ENCODE data around the gene AKAP9. TPM values are rescaled to one million over a fixed set of nuclear protein-coding genes. Genes with fewer than 3 reads are reported as not detected.
"Not testable (repeated sequence)": the region's sequence is repeated elsewhere in the genome, so short reads cannot be mapped to it uniquely, and the experiment has no call there.

Gene AKAP9
- total and polyA plus RNA-seq, 7 experiments from 2014 or later: 26.0 to 93.5 (median 63.0) TPM

DNA sequence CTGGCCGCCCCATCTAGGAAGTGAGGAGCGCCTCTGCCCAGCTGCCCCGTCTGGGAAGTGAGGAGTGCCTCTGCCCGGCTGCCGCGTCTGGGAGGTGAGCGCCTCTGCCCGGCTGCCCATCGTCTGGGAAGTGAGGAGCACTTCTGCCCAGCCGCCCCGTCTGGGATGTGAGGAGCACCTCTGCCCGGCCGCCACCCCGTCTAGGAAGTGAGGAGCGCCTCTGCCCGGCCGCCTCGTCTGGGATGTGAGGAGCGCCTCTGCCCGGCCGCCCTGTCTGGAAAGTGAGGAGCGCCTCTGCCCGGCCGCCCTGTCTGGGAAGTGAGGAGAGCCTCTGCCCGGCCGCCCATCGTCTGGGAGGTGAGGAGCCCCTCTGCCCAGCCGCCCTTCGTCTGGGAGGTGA lies 86.5 kb downstream of the AKAP9 start:
- Mint-ChIP-seq H3K9me3 (peaks cover 0 to 14% (median 3%) of the 10 kb centered on the region in 11 donors), H3K36me3 (peaks cover 21 to 70% (median 57%) of the 10 kb centered on the region in 5 donors)
- H3K27me3 ChIP-seq (ENCODE audit: control insufficient read depth in 2 of 2, insufficient read depth in 2 of 2, low read length in 2 of 2); DNase-seq; ATAC-seq; H3K27ac Mint-ChIP-seq; H3K27ac ChIP-seq (ENCODE audit: low read depth, low read length); H3K9me3 ChIP-seq (ENCODE audit: control insufficient read depth in 2 of 3, low read length in 3 of 3); CTCF ChIA-PET; intact Hi-C loops (cut with micrococcal nuclease); H3K4me3 Mint-ChIP-seq; H3K4me1 ChIP-seq (ENCODE audit: control insufficient read depth in 2 of 2, insufficient read depth in 2 of 2, low read length in 2 of 2); POLR2A ChIA-PET; H3K4me1 Mint-ChIP-seq; H3K27me3 Mint-ChIP-seq; H3K4me3 ChIP-seq (ENCODE audit: low read length): not testable (repeated sequence)
- peaks cover 10 to 48% (median 12%) of the 10 kb centered on the region in 3 experiments for H3K36me3 ChIP-seq (ENCODE audit: control insufficient read depth in 2 of 3, insufficient read depth in 3 of 3, low read length in 3 of 3)

DNA sequence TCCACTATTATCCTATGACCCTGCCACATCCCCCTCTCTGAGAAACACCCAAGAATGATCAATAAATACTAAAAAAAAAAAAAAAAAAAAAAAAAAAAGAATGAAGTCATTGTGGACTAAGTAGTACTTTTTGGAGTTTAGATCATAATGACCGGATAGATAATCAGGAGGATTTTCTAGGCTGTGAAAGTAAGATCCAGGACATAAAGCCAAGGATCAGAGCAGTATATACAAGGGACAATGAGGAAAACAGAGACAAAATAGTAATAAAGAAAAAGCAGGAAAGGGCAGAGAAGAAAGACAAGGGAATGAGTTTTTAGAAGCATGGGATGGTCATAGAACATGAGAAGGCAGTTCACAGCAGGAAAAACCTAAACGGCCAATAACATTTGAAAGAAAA lies 87.6 kb downstream of the AKAP9 start:
- Histone ChIP-seq H3K27me3 (ENCODE audit: control insufficient read depth in 2 of 2, insufficient read depth in 2 of 2, low read length in 2 of 2) (no peaks in the 10 kb centered on the region), H3K4me1 (ENCODE audit: control insufficient read depth in 2 of 2, insufficient read depth in 2 of 2, low read length in 2 of 2) (no peaks in the 10 kb centered on the region), H3K27ac (ENCODE audit: low read depth, low read length) (no peak overlapping the region), H3K9me3 (ENCODE audit: control insufficient read depth in 2 of 3, low read length in 3 of 3) (no peaks in the 10 kb centered on the region), H3K4me3 (ENCODE audit: low read length) (no peak overlapping the region), H3K36me3 (ENCODE audit: control insufficient read depth in 2 of 3, insufficient read depth in 3 of 3, low read length in 3 of 3) (peaks cover 3 to 38% (median 5%) of the 10 kb centered on the region in 3 experiments)
- no peaks in the 10 kb centered on the region for H3K27me3 Mint-ChIP-seq
- ChIA-PET CTCF (no interaction called here), POLR2A (no interaction called here)
- H3K4me1 Mint-ChIP-seq: peaks cover 0 to 2% (median 0%) of the 10 kb centered on the region in 7 donors
- intact Hi-C loops (cut with micrococcal nuclease): no loop called here
- no peak for DNase-seq
- H3K9me3 Mint-ChIP-seq: peaks cover 0 to 14% (median 3%) of the 10 kb centered on the region in 11 donors
- no peak overlapping the region for H3K27ac Mint-ChIP-seq
- peaks cover 19 to 65% (median 47%) of the 10 kb centered on the region in 5 donors for H3K36me3 Mint-ChIP-seq
- no peak for ATAC-seq
- H3K4me3 Mint-ChIP-seq: no peak overlapping the region

DNA sequence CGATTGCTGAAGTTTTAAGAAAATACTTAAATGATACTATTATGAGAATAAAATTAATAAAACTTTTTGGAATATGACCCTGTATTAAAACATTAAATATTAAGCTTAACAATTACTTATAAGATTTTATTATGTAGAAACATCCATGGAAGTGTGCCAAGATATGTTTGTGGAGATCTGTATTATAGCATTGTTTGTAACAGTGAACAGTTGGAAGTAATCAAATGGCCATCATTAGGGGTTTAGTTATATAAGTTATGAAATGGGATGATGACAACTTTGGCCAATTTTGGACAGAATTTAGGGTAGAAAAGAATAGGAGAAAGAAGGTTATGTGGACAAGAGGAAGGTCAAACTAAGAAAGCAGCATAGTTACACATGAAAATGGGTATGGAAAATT lies 88.0 kb downstream of the AKAP9 start:
- Mint-ChIP-seq H3K4me1 (peaks cover 0 to 2% (median 0%) of the 10 kb centered on the region in 7 donors), H3K27me3 (no peaks in the 10 kb centered on the region), H3K4me3 (no peak overlapping the region), H3K9me3 (peaks cover 0 to 14% (median 3%) of the 10 kb centered on the region in 11 donors), H3K36me3 (peaks cover 15 to 64% (median 44%) of the 10 kb centered on the region in 5 donors), H3K27ac (peak overlapping the region in 1 of 9 donors; percentile 37)
- CTCF ChIA-PET: no interaction called here
- POLR2A ChIA-PET: no interaction called here
- Histone ChIP-seq H3K9me3 (ENCODE audit: control insufficient read depth in 2 of 3, low read length in 3 of 3) (no peaks in the 10 kb centered on the region), H3K4me3 (ENCODE audit: low read length) (no peak overlapping the region), H3K4me1 (ENCODE audit: control insufficient read depth in 2 of 2, insufficient read depth in 2 of 2, low read length in 2 of 2) (no peaks in the 10 kb centered on the region), H3K36me3 (ENCODE audit: control insufficient read depth in 2 of 3, insufficient read depth in 3 of 3, low read length in 3 of 3) (peaks cover under 1 to 33% (median 3%) of the 10 kb centered on the region in 3 experiments), H3K27me3 (ENCODE audit: control insufficient read depth in 2 of 2, insufficient read depth in 2 of 2, low read length in 2 of 2) (no peaks in the 10 kb centered on the region), H3K27ac (ENCODE audit: low read depth, low read length) (no peak overlapping the region)
- ATAC-seq (no peak), DNase-seq (no peak)
- intact Hi-C loops (cut with micrococcal nuclease): no loop called here

DNA sequence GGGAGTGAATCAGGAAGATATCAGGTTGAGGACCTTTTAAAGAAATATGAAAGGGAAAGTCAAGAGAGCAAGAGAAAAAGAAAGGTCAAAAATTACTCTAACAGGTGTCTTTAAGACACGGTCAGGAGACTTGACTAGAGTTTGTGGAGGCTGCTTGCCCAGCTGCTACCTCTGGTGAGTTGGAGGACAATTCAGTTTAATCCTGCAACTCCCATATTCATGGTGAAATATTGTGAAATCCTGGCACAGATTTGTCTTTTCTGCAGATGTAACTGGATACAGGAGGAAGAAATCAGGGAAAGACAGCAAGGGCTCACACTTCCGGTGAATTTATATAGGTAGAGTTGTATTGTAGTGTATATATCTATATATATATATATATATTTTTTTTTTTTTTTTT lies 93.5 kb downstream of the AKAP9 start:
- H3K4me3 Mint-ChIP-seq: no peak overlapping the region
- ATAC-seq: no peak
- peak overlapping the region in 3 of 9 donors; percentile 4 to 25 (median 7) for H3K27ac Mint-ChIP-seq
- DNase-seq: no peak
- H3K4me1 Mint-ChIP-seq: peaks cover 0 to 10% (median 0%) of the 10 kb centered on the region in 7 donors
- H3K27me3 Mint-ChIP-seq: no peaks in the 10 kb centered on the region
- Histone ChIP-seq H3K27me3 (ENCODE audit: control insufficient read depth in 2 of 2, insufficient read depth in 2 of 2, low read length in 2 of 2) (no peaks in the 10 kb centered on the region), H3K9me3 (ENCODE audit: control insufficient read depth in 2 of 3, low read length in 3 of 3) (no peaks in the 10 kb centered on the region), H3K27ac (ENCODE audit: low read depth, low read length) (no peak overlapping the region), H3K4me1 (ENCODE audit: control insufficient read depth in 2 of 2, insufficient read depth in 2 of 2, low read length in 2 of 2) (no peaks in the 10 kb centered on the region), H3K4me3 (ENCODE audit: low read length) (no peak overlapping the region), H3K36me3 (ENCODE audit: control insufficient read depth in 2 of 3, insufficient read depth in 3 of 3, low read length in 3 of 3) (peaks cover 0 to 9% (median 0%) of the 10 kb centered on the region in 3 experiments)
- intact Hi-C loops (cut with micrococcal nuclease): loop anchor here in 1 of 2 donors (5.0 kb wide), 1 partner anchor 37 kb away; no protein-coding TSS in a partner anchor
- POLR2A ChIA-PET: interaction anchor here (0.8 kb wide), 1 partner anchor 94 kb away, joined by 5 read pairs; no protein-coding TSS in a partner anchor
- peaks cover 0 to 53% (median 25%) of the 10 kb centered on the region in 5 donors for H3K36me3 Mint-ChIP-seq
- peaks cover 0 to 3% (median 0%) of the 10 kb centered on the region in 11 donors for H3K9me3 Mint-ChIP-seq
- CTCF ChIA-PET: interaction anchor here (0.7 kb wide), 1 partner anchor 187 kb away, joined by 3 read pairs; no protein-coding TSS in a partner anchor

DNA sequence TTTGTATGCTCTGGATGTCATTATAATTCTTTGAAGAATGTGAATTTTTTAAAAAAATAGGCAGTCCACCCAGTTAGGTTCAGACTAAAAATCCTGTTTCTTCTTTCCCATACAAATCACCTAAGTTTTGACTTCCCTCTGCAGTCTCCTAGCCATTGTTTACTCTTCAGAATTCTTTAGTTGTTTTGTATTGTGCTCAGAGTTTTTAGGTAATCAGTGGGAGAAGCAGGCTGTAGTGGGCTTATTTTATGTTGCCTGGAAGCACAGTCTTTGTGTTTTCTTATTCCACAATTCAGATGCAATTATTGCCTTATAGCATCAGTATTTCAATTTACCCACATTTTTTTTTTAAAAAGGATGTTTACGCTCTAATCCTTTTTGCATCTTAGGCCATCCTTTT lies 94.9 kb downstream of the AKAP9 start:
- ChIA-PET CTCF (no interaction called here), POLR2A (no interaction called here)
- no peaks in the 10 kb centered on the region for H3K4me1 ChIP-seq (ENCODE audit: control insufficient read depth in 2 of 2, insufficient read depth in 2 of 2, low read length in 2 of 2)
- H3K27me3 ChIP-seq (ENCODE audit: control insufficient read depth in 2 of 2, insufficient read depth in 2 of 2, low read length in 2 of 2): no peaks in the 10 kb centered on the region
- Mint-ChIP-seq H3K4me3 (no peak overlapping the region), H3K27ac (peak overlapping the region in 2 of 9 donors; percentile 36 to 43), H3K36me3 (peaks cover 0 to 47% (median 23%) of the 10 kb centered on the region in 5 donors), H3K9me3 (peaks cover 0 to 3% (median 0%) of the 10 kb centered on the region in 11 donors), H3K27me3 (no peaks in the 10 kb centered on the region), H3K4me1 (peaks cover 0 to 10% (median 0%) of the 10 kb centered on the region in 7 donors)
- H3K4me3 ChIP-seq (ENCODE audit: low read length): no peak overlapping the region
- DNase-seq (no peak), ATAC-seq (no peak)
- H3K27ac ChIP-seq (ENCODE audit: low read depth, low read length): no peak overlapping the region
- no peaks in the 10 kb centered on the region for H3K9me3 ChIP-seq (ENCODE audit: control insufficient read depth in 2 of 3, low read length in 3 of 3)
- H3K36me3 ChIP-seq (ENCODE audit: control insufficient read depth in 2 of 3, insufficient read depth in 3 of 3, low read length in 3 of 3): peaks cover 0 to 6% (median 0%) of the 10 kb centered on the region in 3 experiments
- intact Hi-C loops (cut with micrococcal nuclease): no loop called here

DNA sequence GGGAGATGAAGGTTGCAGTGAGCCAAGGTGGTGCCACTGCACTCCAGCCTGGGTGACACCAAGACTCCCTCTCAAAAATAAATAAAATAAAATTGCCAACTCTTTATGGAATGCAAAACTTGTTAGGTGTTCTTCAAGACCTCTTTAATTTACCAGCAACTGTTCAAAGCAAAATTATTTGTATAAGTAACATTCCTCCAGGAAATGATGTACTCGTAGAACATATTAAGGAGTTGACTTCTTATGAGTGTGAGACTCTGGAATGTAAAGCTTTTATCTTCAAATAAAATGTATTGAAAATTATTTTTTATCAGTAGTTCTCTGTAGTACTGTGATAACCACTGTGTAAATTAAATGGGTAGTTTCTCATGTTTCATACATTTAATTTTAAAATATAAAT lies 99.2 kb downstream of the AKAP9 start:
- Histone ChIP-seq H3K9me3 (ENCODE audit: control insufficient read depth in 2 of 3, low read length in 3 of 3) (no peaks in the 10 kb centered on the region), H3K4me1 (ENCODE audit: control insufficient read depth in 2 of 2, insufficient read depth in 2 of 2, low read length in 2 of 2) (no peaks in the 10 kb centered on the region), H3K27ac (ENCODE audit: low read depth, low read length) (no peak overlapping the region), H3K27me3 (ENCODE audit: control insufficient read depth in 2 of 2, insufficient read depth in 2 of 2, low read length in 2 of 2) (no peaks in the 10 kb centered on the region), H3K4me3 (ENCODE audit: low read length) (no peak overlapping the region), H3K36me3 (ENCODE audit: control insufficient read depth in 2 of 3, insufficient read depth in 3 of 3, low read length in 3 of 3) (peaks cover 0 to 23% (median 0%) of the 10 kb centered on the region in 3 experiments)
- Mint-ChIP-seq H3K27ac (no peak overlapping the region), H3K36me3 (peaks cover 0 to 38% (median 12%) of the 10 kb centered on the region in 5 donors), H3K4me3 (no peak overlapping the region), H3K27me3 (no peaks in the 10 kb centered on the region), H3K9me3 (peaks cover 0 to 3% (median 0%) of the 10 kb centered on the region in 11 donors), H3K4me1 (peaks cover 0 to 4% (median 0%) of the 10 kb centered on the region in 7 donors)
- intact Hi-C loops (cut with micrococcal nuclease): no loop called here
- DNase-seq: no peak
- ATAC-seq: no peak
- POLR2A ChIA-PET: no interaction called here
- CTCF ChIA-PET: no interaction called here

Measured in naive thymus-derived CD4-positive, alpha-beta T cell (primary cell).